GM12873 (cell line): Measurements from ENCODE around the gene OSBPL10.

Experiments used
- TF ChIP-seq, protein P1 (sequence below): IDR thresholded peaks from 2 replicates; pipeline ENCODE4 v1.5.1; 2012; ENCODE audit warnings: low read depth, mild to moderate bottlenecking, moderate library complexity, low read length, control low read depth; ENCODE audit not compliant: insufficient read depth; ENCODE audit errors: missing control alignments

The OSBPL10 gene

DNA sequence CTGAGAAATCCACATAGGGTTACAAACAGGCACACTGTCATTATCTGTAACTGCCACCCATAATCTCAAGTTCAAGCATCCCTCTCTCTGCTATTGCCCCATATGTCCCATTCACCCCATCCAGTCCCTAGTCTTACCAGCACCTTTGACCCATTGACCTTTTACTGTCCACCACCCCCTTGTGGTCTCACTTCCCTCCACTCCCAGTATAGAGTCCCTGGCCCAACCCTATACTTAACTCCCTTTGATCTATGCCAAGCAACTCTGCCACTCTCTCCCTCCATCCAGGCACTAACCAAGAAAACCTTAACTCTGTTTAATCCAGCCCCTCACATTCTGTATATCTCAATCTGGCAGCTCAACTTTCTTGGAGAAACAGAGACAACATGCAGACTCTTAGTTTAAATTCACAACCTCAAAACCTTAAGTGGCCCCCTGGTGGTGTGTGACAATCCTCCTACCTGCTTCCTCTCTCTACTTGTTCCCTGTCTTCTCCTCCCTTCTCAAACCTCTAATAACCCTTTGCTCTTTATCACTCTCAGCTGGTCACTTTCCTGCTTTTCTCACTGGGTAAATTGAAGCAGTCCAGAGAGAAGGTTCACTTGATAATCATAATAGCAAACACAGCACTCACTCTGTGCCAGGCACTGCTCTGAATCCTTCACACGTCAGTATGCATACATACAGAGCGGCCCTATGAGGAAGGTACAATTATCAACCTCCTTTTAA, 285.6 kb downstream of the OSBPL10 start:
- TF ChIP-seq, protein P1, sequence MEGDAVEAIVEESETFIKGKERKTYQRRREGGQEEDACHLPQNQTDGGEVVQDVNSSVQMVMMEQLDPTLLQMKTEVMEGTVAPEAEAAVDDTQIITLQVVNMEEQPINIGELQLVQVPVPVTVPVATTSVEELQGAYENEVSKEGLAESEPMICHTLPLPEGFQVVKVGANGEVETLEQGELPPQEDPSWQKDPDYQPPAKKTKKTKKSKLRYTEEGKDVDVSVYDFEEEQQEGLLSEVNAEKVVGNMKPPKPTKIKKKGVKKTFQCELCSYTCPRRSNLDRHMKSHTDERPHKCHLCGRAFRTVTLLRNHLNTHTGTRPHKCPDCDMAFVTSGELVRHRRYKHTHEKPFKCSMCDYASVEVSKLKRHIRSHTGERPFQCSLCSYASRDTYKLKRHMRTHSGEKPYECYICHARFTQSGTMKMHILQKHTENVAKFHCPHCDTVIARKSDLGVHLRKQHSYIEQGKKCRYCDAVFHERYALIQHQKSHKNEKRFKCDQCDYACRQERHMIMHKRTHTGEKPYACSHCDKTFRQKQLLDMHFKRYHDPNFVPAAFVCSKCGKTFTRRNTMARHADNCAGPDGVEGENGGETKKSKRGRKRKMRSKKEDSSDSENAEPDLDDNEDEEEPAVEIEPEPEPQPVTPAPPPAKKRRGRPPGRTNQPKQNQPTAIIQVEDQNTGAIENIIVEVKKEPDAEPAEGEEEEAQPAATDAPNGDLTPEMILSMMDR: peak; percentile 63

DNA sequence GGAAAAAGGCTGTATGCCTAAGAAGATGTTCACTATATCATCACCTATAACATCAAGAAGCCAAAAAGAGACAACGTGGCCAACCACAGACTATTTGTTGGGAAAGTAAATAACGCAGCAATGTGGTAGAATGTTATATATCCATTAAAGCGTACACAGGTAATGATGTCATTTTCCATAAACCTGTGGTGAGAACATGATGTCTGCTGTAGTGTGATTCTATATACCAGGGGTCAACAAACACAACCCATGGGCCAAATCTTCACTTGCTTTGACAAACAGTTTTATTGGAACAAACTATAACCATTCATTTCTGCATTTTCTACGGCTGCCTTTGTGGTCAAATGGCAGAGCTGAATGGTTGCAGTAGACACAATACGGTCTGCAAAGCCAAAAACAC, 287.7 kb downstream of the OSBPL10 start:
- TF ChIP-seq, protein P1: no peak

DNA sequence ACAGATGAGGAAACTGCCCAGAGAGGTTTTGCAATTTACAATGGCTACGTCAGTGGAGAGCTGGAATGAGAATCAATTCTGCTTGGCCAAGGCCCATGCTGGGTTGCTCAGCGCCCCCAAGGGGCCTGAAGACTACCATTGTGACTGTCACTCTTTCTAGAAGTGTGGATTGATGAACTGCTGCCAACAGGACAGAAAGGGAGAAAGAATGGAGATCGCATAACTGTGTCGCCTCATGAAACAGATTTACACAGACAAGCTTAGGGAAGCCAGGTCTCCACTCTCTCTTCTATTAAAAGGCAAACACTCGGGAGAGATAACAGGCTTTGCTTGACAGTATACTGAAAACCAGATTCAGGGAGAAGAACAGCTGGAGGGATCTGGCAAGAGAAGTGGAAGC, 288.3 kb downstream of the OSBPL10 start:
- TF ChIP-seq, protein P1: peak; percentile 41

DNA sequence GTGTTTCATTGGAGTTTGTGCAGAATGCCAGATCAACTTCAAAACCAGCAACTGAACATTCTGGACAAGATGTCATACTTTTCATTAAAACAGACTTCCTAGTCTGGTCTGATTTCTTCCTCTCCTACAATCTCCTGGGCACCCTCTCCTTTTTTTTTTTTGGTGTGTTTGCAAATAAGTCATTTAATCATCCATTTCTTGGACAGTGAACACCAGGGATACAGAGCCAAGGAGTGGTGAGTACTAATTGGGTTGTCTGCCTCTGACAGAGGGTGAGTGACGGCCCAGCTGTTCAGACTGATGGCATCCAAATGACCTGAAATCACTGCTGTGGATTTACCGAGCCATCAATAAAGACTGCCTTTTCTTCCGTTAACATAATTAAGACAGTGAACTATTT, 290.3 kb downstream of the OSBPL10 start:
- TF ChIP-seq, protein P1: no peak

DNA sequence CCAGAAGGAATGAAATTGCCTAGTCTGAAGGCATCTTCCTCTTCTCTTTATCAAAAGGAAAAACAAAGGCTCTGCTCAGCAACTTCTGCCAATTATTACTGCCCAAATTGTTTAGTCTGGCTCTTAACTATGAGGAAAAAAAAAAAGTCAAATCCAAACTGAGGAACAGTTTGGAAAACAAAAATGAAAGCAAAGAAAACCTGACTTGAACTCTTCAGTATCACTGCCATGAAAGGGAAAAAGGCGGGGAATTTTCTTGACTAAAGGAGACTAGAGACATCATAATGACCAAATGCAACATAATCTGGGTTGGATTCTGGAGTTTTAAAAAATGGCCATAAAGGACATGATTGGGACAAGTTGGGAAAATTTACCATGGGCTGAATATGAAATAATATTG, 292.1 kb downstream of the OSBPL10 start:
- TF ChIP-seq, protein P1: no peak

DNA sequence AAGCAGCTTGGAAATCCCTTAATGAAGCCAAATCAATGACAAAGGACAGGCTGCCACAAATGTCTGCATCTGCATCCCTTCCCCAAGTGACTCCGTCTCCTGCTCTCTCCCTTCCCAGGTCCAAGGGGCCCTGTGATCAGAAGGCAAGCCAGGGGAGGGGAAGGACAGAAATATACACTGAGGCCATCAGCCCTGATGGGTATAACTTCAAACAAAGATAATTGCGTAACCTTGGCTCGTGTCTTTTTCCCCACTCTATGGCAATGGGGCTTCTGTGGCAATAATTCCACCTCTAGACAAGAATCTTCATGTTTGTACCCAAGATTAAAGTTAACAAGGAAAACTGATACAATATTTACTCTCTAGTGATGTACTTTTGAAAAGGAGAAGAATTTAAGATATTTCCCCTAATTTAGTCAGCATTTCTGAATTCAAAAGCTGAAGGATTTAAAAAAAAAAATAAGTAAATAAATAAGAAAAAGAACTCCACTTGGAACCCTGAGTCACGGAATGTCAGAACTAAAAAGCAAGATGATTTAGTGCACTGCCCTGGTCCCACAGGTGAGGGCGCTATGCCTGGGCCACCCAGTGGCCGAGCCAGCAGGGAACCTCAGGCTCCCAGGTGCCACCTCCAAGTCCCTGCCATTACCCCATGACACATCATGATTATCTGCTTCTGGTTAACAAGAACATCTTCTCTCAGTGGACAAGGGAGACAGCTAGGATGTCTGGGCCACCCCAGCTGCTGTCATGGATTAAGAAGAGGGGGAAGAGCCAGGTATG, 293.9 kb downstream of the OSBPL10 start:
- TF ChIP-seq, protein P1: peak; percentile 15

DNA sequence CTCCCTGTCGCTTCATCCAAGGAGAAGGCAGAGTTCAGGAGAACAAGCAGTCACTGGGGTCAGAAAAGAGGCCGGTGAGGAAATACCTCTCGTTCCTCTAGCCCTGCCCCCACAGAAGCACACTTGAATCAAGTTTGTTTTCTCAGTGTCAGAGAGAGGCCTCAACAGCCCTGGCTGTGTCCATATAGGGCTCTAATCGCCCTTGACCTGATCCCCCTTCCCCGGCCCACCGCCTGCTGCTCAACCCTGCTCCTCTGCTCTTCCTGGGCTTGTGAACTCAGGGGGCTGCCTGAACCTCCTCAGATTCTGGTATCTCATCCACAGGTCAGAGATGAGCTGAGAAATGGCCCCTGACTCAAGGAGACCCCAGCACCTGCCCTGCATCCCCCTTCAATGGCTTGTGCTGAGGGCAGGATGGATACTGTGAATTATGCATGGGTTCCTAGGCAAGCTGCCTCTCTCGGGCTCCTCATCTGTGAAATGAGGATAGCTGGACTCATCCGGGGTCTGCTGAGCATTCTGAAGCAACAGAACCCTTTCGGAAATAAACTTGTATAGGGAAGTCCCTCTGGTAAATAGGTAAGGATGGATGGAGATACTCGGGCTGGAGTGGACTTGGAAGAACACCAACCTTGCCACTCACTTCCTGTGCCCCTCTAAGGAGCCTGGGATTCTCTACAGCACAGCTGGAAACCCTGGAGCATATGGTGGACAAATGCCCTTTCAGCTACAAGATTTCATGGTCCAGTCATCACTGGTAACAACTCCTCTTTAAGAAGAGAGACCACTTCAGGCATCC, 300.8 kb downstream of the OSBPL10 start:
- TF ChIP-seq, protein P1: no peak
